Amniotic epithelial cell (primary cell): ENCODE data around the gene NDUFAB1.
"Not testable (repeated sequence)": the region's sequence is repeated elsewhere in the genome, so short reads cannot be mapped to it uniquely, and the experiment has no call there.

Experiments used
- DNase-seq: peaks from one replicate; pipeline ENCODE4 v3.0.0-alpha.2; 2010; ENCODE audit warnings: low read depth

Gene NDUFAB1

GRCh38 chr16:23595951-23596720, at the start of gene NDUFAB1:
NDUFAB1 (minus strand) TSS chr16:23596316; CDS start chr16:23596290, 26 bp downstream.
- DNase-seq = peak; percentile 78

- no peak for DNase-seq
These were observed 46.2 kb upstream of the NDUFAB1 start for GRCh38 chr16:23642246-23642774.

- peak; percentile 91 for DNase-seq
These were observed 45.0 kb upstream of the NDUFAB1 start, which contains the start of the genes DCTN5 and PALB2 for GRCh38 chr16:23640931-23641765. DCTN5 (plus strand) TSS chr16:23641466; CDS start chr16:23641543, 77 bp downstream. PALB2 (minus strand) TSS chr16:23641310; CDS start chr16:23641157, 153 bp downstream.

- DNase-seq = no peak
These were observed 44.5 kb upstream of the NDUFAB1 start for GRCh38 chr16:23640615-23640930.

GRCh38 chr16:23635958-23636357, 39.8 kb upstream of the NDUFAB1 start:
- peak; percentile 53 for DNase-seq

- no peak for DNase-seq
These were observed 38.4 kb upstream of the NDUFAB1 start for GRCh38 chr16:23634461-23635036.

- DNase-seq = not testable (repeated sequence)
These were observed 35.8 kb upstream of the NDUFAB1 start for GRCh38 chr16:23631874-23632273.

- DNase-seq = no peak
These were observed 33.4 kb upstream of the NDUFAB1 start for GRCh38 chr16:23629516-23629915.

GRCh38 chr16:23624092-23624491, 28.0 kb upstream of the NDUFAB1 start:
- DNase-seq = no peak

GRCh38 chr16:23615805-23616204, 19.7 kb upstream of the NDUFAB1 start:
- no peak for DNase-seq

- DNase-seq = no peak
These were observed 15.8 kb upstream of the NDUFAB1 start for GRCh38 chr16:23611936-23612335.

GRCh38 chr16:23610905-23611304, 14.8 kb upstream of the NDUFAB1 start:
- not testable (repeated sequence) for DNase-seq

GRCh38 chr16:23609929-23610328, 13.8 kb upstream of the NDUFAB1 start:
- no peak for DNase-seq

GRCh38 chr16:23608194-23608593, 12.1 kb upstream of the NDUFAB1 start:
- DNase-seq = peak; percentile 55

GRCh38 chr16:23607726-23608125, 11.6 kb upstream of the NDUFAB1 start:
- no peak for DNase-seq

GRCh38 chr16:23597003-23597756, 1.1 kb upstream of the NDUFAB1 start:
- DNase-seq = peak; percentile 84

GRCh38 chr16:23595246-23595950, 718 bp downstream of the NDUFAB1 start:
- DNase-seq = peak; percentile 8

- no peak for DNase-seq
These were observed 1.9 kb downstream of the NDUFAB1 start for GRCh38 chr16:23594186-23594585.

GRCh38 chr16:23590181-23590580, 5.9 kb downstream of the NDUFAB1 start:
- DNase-seq = no peak

- peak; percentile 93 for DNase-seq
These were observed 8.4 kb downstream of the NDUFAB1 start for GRCh38 chr16:23587726-23588125.
